ENCODE data around the gene TOB2. TPM values are rescaled to one million over a fixed set of nuclear protein-coding genes. Genes with fewer than 3 reads are reported as not detected.
A peak's percentile ranks its signal among the peaks of the same experiment; 100 is the strongest.
"Not testable (repeated sequence)": the region's sequence is repeated elsewhere in the genome, so short reads cannot be mapped to it uniquely, and the experiment has no call there.

The TOB2 gene
- total RNA-seq, 1 donor from 2014 or later = 63.6 TPM

DNA sequence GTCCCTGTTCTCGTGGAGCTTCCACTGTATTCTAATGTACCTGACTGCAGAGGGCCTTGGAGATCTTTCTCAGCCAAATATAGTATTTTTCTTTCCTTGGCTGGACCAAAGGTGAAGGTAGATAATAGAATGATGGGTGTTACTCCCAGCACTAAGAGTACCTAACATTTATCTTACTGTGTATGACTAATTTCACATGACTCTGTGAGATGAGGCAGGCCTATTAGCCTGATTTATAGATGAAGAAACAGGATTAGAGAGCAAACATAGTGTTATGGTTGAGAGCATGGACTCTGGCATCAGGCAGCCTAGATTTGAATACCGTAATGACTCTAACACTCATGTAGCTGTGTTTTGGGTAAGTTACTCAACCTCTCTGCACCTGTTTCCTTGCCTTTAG is 25.0 kb upstream of the TOB2 start:
- peaks cover 93% of the 10 kb centered on the region for H3K4me1 ChIP-seq
- intact Hi-C loops (cut with micrococcal nuclease) = no loop called here
- peak overlapping the region; percentile 97 for H3K4me3 ChIP-seq
- H3K36me3 ChIP-seq = peaks cover 20% of the 10 kb centered on the region
- no peaks in the 10 kb centered on the region for H3K9me3 ChIP-seq (replicated peaks)
- no peak for DNase-seq
- H3K27me3 ChIP-seq (ENCODE audit: low read depth) = no peaks in the 10 kb centered on the region
- peak overlapping the region; percentile 98 for H3K27ac ChIP-seq (replicated peaks)
- TF ChIP-seq, protein P1, sequence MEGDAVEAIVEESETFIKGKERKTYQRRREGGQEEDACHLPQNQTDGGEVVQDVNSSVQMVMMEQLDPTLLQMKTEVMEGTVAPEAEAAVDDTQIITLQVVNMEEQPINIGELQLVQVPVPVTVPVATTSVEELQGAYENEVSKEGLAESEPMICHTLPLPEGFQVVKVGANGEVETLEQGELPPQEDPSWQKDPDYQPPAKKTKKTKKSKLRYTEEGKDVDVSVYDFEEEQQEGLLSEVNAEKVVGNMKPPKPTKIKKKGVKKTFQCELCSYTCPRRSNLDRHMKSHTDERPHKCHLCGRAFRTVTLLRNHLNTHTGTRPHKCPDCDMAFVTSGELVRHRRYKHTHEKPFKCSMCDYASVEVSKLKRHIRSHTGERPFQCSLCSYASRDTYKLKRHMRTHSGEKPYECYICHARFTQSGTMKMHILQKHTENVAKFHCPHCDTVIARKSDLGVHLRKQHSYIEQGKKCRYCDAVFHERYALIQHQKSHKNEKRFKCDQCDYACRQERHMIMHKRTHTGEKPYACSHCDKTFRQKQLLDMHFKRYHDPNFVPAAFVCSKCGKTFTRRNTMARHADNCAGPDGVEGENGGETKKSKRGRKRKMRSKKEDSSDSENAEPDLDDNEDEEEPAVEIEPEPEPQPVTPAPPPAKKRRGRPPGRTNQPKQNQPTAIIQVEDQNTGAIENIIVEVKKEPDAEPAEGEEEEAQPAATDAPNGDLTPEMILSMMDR (IDR thresholded peaks at IDR 0.05; ENCODE audit: borderline replicate concordance) = no peak

DNA sequence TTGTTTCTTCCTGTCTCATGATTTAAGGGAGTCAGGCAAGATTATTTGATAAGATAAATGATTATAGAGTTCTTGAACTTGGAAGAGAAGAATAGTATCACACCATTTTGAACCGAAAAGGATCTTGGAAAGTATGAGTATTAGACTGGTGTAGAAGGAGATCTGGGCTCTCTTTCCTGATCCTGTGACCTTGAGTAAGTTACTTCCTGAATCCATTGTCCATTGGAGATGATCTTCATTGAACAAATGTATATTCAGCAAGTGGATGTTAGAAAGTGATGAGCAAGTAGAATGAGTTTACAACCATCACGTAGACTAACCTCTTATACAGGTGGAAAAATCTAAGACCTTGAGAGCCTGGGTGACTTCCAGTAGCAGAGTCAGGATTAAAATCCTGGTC is 24.3 kb upstream of the TOB2 start:
- H3K9me3 ChIP-seq (replicated peaks) = no peaks in the 10 kb centered on the region
- H3K4me1 ChIP-seq = peaks cover 91% of the 10 kb centered on the region
- peak overlapping the region; percentile 98 for H3K27ac ChIP-seq (replicated peaks)
- no peak for DNase-seq
- peak overlapping the region; percentile 97 for H3K4me3 ChIP-seq
- no peaks in the 10 kb centered on the region for H3K27me3 ChIP-seq (ENCODE audit: low read depth)
- H3K36me3 ChIP-seq = peaks cover 27% of the 10 kb centered on the region
- intact Hi-C loops (cut with micrococcal nuclease) = no loop called here
- TF ChIP-seq, protein P1 (IDR thresholded peaks at IDR 0.05; ENCODE audit: borderline replicate concordance) = no peak

DNA sequence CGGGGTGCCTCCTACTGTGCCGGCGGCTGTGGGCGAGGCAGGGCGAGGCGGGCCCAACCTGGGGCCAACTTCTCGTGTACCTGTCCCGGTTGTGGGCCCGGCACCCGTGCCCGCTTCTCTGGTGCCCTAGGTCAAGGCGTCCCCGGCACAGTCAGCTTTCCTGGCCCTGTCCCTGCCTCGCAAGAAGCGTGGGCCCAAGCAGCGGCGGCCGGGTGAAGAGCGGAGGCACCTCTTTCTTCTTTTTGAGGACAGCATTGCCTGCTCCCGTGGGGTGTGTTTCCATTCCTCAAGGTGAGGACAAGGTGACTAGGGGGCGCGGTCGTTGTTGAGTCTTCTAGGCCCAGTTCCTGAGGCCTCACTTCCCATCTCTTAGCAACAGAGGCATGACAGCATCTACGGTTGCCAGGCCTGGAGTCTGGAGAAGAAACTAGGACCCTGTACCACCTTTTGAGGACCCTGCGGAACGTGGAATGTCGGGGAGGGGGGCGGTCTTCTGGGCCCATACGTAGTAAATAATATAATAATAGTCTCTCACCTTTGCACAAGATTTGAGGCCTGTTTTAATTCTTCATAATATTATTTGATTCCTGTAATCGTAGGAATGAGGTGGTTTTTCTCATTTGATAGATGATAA is 22.7 kb upstream of the TOB2 start:
- TF ChIP-seq, protein P1 (IDR thresholded peaks at IDR 0.05; ENCODE audit: borderline replicate concordance) = no peak
- H3K27me3 ChIP-seq (ENCODE audit: low read depth) = no peaks in the 10 kb centered on the region
- intact Hi-C loops (cut with micrococcal nuclease) = no loop called here
- no peaks in the 10 kb centered on the region for H3K9me3 ChIP-seq (replicated peaks)
- H3K27ac ChIP-seq (replicated peaks) = peak overlapping the region; percentile 98
- H3K4me1 ChIP-seq = peaks cover 77% of the 10 kb centered on the region
- H3K36me3 ChIP-seq = peaks cover 42% of the 10 kb centered on the region
- H3K4me3 ChIP-seq = peak overlapping the region; percentile 97
- DNase-seq = peak; percentile 41

DNA sequence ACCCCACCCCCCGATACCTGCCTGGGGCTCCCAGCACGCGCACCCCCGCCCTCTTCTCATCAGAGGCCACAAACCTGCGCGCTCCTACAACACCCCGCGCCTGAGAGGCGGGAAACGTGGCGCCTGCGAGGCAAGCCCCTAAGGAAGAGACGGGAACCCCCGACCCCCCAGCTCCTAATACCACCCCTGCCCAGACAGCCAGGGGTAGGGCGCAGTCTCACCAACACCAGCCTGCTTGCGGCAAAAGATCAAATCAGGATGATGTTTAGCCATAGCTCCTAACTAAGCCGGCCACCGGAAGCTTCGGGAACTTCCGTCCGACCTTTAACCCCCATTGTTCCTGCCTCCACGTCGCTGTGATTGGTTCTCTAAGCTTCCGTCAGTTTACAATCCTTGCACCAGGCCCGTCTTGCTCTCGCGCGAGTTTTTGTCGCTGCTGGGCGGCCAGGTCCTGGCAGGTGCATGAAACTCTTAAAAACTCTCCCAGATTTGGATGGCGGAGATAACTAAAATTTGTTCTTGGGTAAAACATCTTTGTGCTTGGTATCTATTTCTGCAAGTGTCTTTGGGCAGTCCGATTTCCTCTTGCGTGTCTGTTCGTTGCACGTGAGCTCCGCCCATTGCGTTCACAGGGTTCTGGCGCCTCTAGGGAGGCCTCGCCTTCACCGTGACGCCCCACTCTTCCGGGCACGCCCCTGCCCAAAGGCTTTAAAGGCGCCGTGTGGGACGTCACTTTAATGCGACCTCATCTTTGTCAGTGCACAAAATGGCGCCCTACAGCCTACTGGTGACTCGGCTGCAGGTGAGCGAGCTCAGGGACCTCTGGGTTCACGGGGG is 22.0 kb upstream of the TOB2 start, which contains the start of the genes ACO2 and PHF5A:
TSS of gene ACO2 (plus strand) at position 737 of the 837 bp plus-strand sequence. CDS start at position 767, 30 bp downstream.
TSS of gene PHF5A (minus strand) at position 312 of the 837 bp plus-strand sequence. CDS start at position 273, 39 bp downstream.
- intact Hi-C loops (cut with micrococcal nuclease) = no loop called here
- Histone ChIP-seq H3K4me3 (peak within 1 kb of the TSS; percentile 97), H3K36me3 (peaks cover 50% of the 10 kb centered on the region), H3K27ac (replicated peaks) (peak within 1 kb of the TSS; percentile 98), H3K27me3 (ENCODE audit: low read depth) (no peaks in the 10 kb centered on the region), H3K9me3 (replicated peaks) (no peaks in the 10 kb centered on the region), H3K4me1 (peaks cover 70% of the 10 kb centered on the region)
- TF ChIP-seq, protein P1 (IDR thresholded peaks at IDR 0.05; ENCODE audit: borderline replicate concordance) = peak; percentile 9
- peak; percentile 98 for DNase-seq

DNA sequence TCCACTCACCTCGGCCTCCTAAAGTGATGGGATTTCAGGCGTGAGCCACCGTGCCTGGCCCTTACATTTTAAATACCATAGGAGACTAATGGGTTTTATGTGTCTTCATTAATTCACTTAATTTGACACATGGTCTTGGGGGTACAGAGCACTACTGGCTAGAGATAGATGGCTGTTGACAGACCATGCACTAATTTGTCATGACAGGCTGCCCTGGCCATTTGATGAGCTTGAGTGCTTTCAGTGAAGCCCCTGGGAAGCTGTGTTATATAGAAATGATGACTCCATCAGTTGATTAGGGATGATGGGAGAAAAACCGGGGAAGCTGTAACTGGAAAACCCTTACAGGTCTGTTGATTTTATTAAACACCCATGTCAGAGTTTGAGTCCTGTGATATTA is 15.3 kb upstream of the TOB2 start:
- no peak for DNase-seq
- Histone ChIP-seq H3K9me3 (replicated peaks) (no peaks in the 10 kb centered on the region), H3K27me3 (ENCODE audit: low read depth) (no peaks in the 10 kb centered on the region), H3K4me3 (no peak overlapping the region), H3K36me3 (peaks cover 83% of the 10 kb centered on the region), H3K4me1 (peaks cover 15% of the 10 kb centered on the region), H3K27ac (replicated peaks) (no peak overlapping the region)
- TF ChIP-seq, protein P1 (IDR thresholded peaks at IDR 0.05; ENCODE audit: borderline replicate concordance) = no peak
- intact Hi-C loops (cut with micrococcal nuclease) = no loop called here

DNA sequence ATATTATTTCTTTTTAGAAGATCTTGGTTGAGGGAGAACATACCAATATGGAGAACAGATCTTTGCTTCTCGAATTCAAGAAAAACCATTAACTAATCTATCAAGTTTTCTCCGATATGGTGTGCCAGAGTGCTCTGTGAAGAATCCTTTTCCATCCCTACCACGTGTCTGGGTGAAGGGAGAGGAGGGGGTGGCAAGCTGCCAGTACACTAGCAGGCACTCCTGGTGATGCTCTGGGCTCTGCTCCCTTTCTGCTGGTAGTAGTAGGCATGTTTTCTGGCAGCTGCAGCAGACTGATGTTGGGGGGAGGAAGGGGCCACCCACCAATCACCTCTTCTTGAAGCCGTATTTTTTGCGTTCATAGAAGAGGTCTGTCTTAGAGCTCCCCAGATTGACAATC is 13.5 kb upstream of the TOB2 start:
- H3K27me3 ChIP-seq (ENCODE audit: low read depth); H3K4me3 ChIP-seq; intact Hi-C loops (cut with micrococcal nuclease); H3K27ac ChIP-seq (replicated peaks); H3K9me3 ChIP-seq (replicated peaks); H3K4me1 ChIP-seq: not testable (repeated sequence)
- H3K36me3 ChIP-seq = peaks cover 65% of the 10 kb centered on the region
- peak; percentile 71 for DNase-seq

Measured in left ventricle myocardium inferior (tissue), 1 donor.